Stimulated activated CD4-positive, alpha-beta T cell treated with anti-CD3 and anti-CD28 coated beads, TNF-alpha, amount 100 ng/mL, for 24 hours (primary cell): Measurements from ENCODE around the gene SLC24A3.
"Not testable (repeated sequence)": the region's sequence is repeated elsewhere in the genome, so short reads cannot be mapped to it uniquely, and the experiment has no call there.

Source experiments
- DNase-seq, 3 experiments: peaks; one replicate each; pipeline ENCODE4 v3.0.0-alpha.2; 2020; ENCODE audit warnings: low read depth in 3 of 3

The SLC24A3 gene

GRCh38 chr20:19745106-19745505 lies 532.7 kb downstream of the SLC24A3 start:
- DNase-seq, result no peak

GRCh38 chr20:19745584-19745983 lies 533.1 kb downstream of the SLC24A3 start:
- no peak for DNase-seq

GRCh38 chr20:19746396-19746795 lies 534.0 kb downstream of the SLC24A3 start:
- DNase-seq, result no peak

- DNase-seq, result no peak
Measured at GRCh38 chr20:19747903-19748302, 535.5 kb downstream of the SLC24A3 start.

- DNase-seq, result no peak
Measured at GRCh38 chr20:19748681-19749080, 536.2 kb downstream of the SLC24A3 start.

GRCh38 chr20:19749618-19750071 lies 537.2 kb downstream of the SLC24A3 start:
- no peak for DNase-seq

- DNase-seq, result no peak
Measured at GRCh38 chr20:19750101-19750606, 537.7 kb downstream of the SLC24A3 start.

- no peak for DNase-seq
Measured at GRCh38 chr20:19750907-19751636, 538.6 kb downstream of the SLC24A3 start.

GRCh38 chr20:19754201-19754600 lies 541.8 kb downstream of the SLC24A3 start:
- DNase-seq, result not testable (repeated sequence)

- DNase-seq, result no peak
Measured at GRCh38 chr20:19756761-19757486, 544.5 kb downstream of the SLC24A3 start.

GRCh38 chr20:19757487-19758132 lies 545.2 kb downstream of the SLC24A3 start:
- DNase-seq, result peak in 1 of 3 experiments; percentile 13

- DNase-seq, result no peak
Measured at GRCh38 chr20:19758133-19758500, 545.7 kb downstream of the SLC24A3 start, which contains the start of gene RIN2. Gene RIN2 (plus strand): TSS chr20:19758258. CDS start chr20:19889602, 131,344 bp downstream.

- no peak for DNase-seq
Measured at GRCh38 chr20:19758501-19759331, 546.3 kb downstream of the SLC24A3 start.

- DNase-seq, result no peak
Measured at GRCh38 chr20:19760371-19760721, 547.9 kb downstream of the SLC24A3 start.

- no peak for DNase-seq
Measured at GRCh38 chr20:19761326-19761725, 548.9 kb downstream of the SLC24A3 start.

GRCh38 chr20:19761841-19762240 lies 549.4 kb downstream of the SLC24A3 start:
- no peak for DNase-seq

GRCh38 chr20:19764207-19764606 lies 551.8 kb downstream of the SLC24A3 start:
- no peak for DNase-seq

- no peak for DNase-seq
Measured at GRCh38 chr20:19765266-19765665, 552.8 kb downstream of the SLC24A3 start.

- no peak for DNase-seq
Measured at GRCh38 chr20:19765913-19766312, 553.5 kb downstream of the SLC24A3 start.

- DNase-seq, result no peak
Measured at GRCh38 chr20:19767070-19767469, 554.6 kb downstream of the SLC24A3 start.

- DNase-seq, result no peak
Measured at GRCh38 chr20:19768325-19768842, 555.9 kb downstream of the SLC24A3 start.
